ENCODE measurements around the gene KIF21A. TPM values are rescaled to one million over a fixed set of nuclear protein-coding genes. Genes with fewer than 3 reads are reported as not detected.

Gene KIF21A
- total RNA-seq, 2 donors from 2014 or later: 32.3 to 35.3 TPM

DNA sequence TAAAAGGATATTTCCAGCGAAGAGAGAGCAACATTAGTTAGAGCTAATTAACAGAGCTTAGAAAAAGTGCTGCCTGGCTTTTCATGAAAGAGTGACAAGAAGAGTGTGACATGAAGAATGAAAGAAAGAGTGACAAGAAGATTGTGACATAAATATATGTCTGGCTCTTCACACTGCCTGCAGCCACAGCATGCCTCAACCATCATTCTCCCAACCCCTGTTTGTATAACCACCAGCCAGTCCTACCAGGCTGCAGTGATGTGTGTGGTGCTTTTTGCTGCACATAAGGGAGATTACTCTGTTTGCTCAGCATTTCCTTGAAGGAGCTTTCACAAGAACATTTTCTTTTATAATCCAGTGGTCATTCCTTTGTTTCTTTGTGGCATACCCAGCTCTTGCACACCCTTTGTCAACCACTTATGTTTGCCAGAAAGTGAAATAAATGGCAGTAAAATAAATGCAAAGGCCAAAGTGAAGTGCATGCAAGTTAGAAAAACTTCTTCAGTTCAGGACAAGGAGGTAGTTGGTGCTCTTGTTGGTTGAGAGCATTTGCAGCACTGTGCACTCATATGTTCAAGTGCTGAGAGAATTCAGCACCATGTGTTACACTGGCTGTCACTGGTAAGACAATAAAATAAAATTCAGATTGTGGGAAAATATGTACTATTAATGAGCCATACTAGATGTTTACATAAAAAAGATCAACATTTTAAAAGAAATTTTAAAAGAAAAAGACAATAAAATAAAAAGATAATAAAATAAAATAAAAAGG lies 50.6 kb downstream of the KIF21A start:
- TF ChIP-seq, protein P1, sequence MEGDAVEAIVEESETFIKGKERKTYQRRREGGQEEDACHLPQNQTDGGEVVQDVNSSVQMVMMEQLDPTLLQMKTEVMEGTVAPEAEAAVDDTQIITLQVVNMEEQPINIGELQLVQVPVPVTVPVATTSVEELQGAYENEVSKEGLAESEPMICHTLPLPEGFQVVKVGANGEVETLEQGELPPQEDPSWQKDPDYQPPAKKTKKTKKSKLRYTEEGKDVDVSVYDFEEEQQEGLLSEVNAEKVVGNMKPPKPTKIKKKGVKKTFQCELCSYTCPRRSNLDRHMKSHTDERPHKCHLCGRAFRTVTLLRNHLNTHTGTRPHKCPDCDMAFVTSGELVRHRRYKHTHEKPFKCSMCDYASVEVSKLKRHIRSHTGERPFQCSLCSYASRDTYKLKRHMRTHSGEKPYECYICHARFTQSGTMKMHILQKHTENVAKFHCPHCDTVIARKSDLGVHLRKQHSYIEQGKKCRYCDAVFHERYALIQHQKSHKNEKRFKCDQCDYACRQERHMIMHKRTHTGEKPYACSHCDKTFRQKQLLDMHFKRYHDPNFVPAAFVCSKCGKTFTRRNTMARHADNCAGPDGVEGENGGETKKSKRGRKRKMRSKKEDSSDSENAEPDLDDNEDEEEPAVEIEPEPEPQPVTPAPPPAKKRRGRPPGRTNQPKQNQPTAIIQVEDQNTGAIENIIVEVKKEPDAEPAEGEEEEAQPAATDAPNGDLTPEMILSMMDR (conservative IDR thresholded peaks at IDR 0.05): no peak
- Histone ChIP-seq H3K4me3 (ENCODE audit: low read length) (no peak overlapping the region), H3K27ac (ENCODE audit: low read depth, low read length) (peak overlapping the region; percentile 26), H3K9me3 (ENCODE audit: control insufficient read depth, low read length) (no peaks in the 10 kb centered on the region), H3K4me1 (ENCODE audit: control insufficient read depth, insufficient read depth, low read length) (peaks cover 10% of the 10 kb centered on the region), H3K36me3 (ENCODE audit: control insufficient read depth, insufficient read depth, low read length) (no peaks in the 10 kb centered on the region), H3K9ac (ENCODE audit: extremely low read depth, low read length, poor library complexity, severe bottlenecking) (no peak overlapping the region), H3K27me3 (ENCODE audit: control insufficient read depth, insufficient read depth, low read length, poor library complexity, severe bottlenecking) (no peaks in the 10 kb centered on the region)
- H3K27ac Mint-ChIP-seq: no peak overlapping the region
- peaks cover 31% of the 10 kb centered on the region for H3K4me1 Mint-ChIP-seq
- peaks cover 1% of the 10 kb centered on the region for H3K9me3 Mint-ChIP-seq
- no peak for DNase-seq
- no peaks in the 10 kb centered on the region for H3K27me3 Mint-ChIP-seq (ENCODE audit: insufficient read depth)
- 90 to 100% methylated on average over 1 of the region's 1 CpG for WGBS, 2 experiments (ENCODE audit: insufficient coverage in 1 of 2, insufficient read length in 1 of 2)
- H3K36me3 Mint-ChIP-seq (ENCODE audit: low read depth): peaks cover 2% of the 10 kb centered on the region
- H3K4me3 Mint-ChIP-seq: no peak overlapping the region

DNA sequence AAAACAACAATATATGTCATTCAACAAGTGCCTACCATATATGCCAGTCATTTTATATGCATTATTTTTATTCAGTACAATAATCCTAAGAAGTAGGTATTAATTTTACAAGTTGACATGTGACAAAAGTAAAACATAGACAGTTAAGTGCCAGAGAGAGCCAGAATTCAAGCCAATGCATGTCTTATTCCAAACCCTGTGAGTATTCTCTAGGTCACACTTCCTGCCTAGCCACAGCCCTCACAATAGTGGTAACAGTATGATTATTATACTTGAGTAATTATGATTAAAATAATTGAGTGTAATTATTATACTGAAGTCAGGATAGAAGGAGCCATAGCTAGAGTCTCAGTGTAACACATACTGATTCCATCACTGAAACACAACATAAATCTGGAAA lies 52.2 kb downstream of the KIF21A start:
- H3K4me3 Mint-ChIP-seq: no peak overlapping the region
- H3K4me1 Mint-ChIP-seq: peaks cover 30% of the 10 kb centered on the region

DNA sequence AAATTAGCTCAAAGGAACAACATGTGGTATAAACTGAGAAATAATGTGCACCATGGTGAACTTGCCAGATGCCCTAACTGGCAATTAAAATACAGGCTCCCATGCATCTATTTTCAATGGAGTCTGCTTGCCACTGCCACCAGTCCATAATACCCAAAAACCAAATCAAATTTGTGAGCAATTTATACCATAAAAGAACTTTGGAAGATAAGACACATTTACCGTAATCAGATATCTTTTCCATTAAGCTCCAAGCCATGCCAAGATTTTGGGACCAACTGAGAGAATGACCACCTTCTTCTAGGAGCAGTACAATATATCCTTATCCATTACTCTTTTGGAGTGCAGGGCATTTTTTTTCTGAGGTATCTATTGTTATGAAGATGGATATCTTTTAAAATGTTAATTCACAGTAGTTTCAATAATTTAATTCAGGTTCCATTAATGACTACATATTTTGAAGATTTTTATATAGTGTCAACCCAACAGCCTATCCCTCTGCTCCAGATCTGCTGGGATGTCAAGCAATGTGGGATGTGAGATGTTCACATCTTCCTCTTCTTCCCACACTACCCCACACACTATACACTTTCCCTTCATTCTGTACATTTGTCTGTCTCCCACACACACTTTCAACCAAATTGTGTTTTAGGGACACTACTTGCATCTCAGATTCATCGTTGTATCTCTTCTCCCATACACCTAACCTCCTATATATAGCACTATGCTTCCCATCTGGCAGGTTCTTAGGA lies 53.3 kb downstream of the KIF21A start:
- peaks cover 1% of the 10 kb centered on the region for H3K9me3 Mint-ChIP-seq
- Histone ChIP-seq H3K27ac (ENCODE audit: low read depth, low read length) (no peak overlapping the region), H3K27me3 (ENCODE audit: control insufficient read depth, insufficient read depth, low read length, poor library complexity, severe bottlenecking) (no peaks in the 10 kb centered on the region), H3K4me1 (ENCODE audit: control insufficient read depth, insufficient read depth, low read length) (peaks cover 9% of the 10 kb centered on the region), H3K9me3 (ENCODE audit: control insufficient read depth, low read length) (no peaks in the 10 kb centered on the region), H3K36me3 (ENCODE audit: control insufficient read depth, insufficient read depth, low read length) (no peaks in the 10 kb centered on the region), H3K9ac (ENCODE audit: extremely low read depth, low read length, poor library complexity, severe bottlenecking) (no peak overlapping the region), H3K4me3 (ENCODE audit: low read length) (no peak overlapping the region)
- H3K27me3 Mint-ChIP-seq (ENCODE audit: insufficient read depth): no peaks in the 10 kb centered on the region
- 91 to 100% methylated on average over 1 to 2 of the region's 2 CpGs for WGBS, 2 experiments (ENCODE audit: insufficient coverage in 1 of 2, insufficient read length in 1 of 2)
- H3K36me3 Mint-ChIP-seq (ENCODE audit: low read depth): no peaks in the 10 kb centered on the region
- peaks cover 22% of the 10 kb centered on the region for H3K4me1 Mint-ChIP-seq
- TF ChIP-seq, protein P1 (conservative IDR thresholded peaks at IDR 0.05): no peak
- no peak for DNase-seq
- H3K27ac Mint-ChIP-seq: no peak overlapping the region
- no peak overlapping the region for H3K4me3 Mint-ChIP-seq

More for the DNA sequence above, 52.2 kb downstream of the KIF21A start:
- H3K27ac ChIP-seq (ENCODE audit: low read depth, low read length): no peak overlapping the region
- Mint-ChIP-seq H3K36me3 (ENCODE audit: low read depth) (peaks cover under 1% of the 10 kb centered on the region), H3K9me3 (peaks cover 1% of the 10 kb centered on the region), H3K27ac (no peak overlapping the region), H3K27me3 (ENCODE audit: insufficient read depth) (no peaks in the 10 kb centered on the region)
- no peak for DNase-seq
- no peak overlapping the region for H3K4me3 ChIP-seq (ENCODE audit: low read length)
- no peak overlapping the region for H3K9ac ChIP-seq (ENCODE audit: extremely low read depth, low read length, poor library complexity, severe bottlenecking)
- H3K27me3 ChIP-seq (ENCODE audit: control insufficient read depth, insufficient read depth, low read length, poor library complexity, severe bottlenecking): no peaks in the 10 kb centered on the region
- H3K36me3 ChIP-seq (ENCODE audit: control insufficient read depth, insufficient read depth, low read length): no peaks in the 10 kb centered on the region
- TF ChIP-seq, protein P1 (conservative IDR thresholded peaks at IDR 0.05): no peak
- H3K4me1 ChIP-seq (ENCODE audit: control insufficient read depth, insufficient read depth, low read length): peaks cover 10% of the 10 kb centered on the region
- H3K9me3 ChIP-seq (ENCODE audit: control insufficient read depth, low read length): no peaks in the 10 kb centered on the region
